Lung (tissue), 12 donors: ENCODE data around the gene PDLIM3. TPM values are rescaled to one million over a fixed set of nuclear protein-coding genes. Genes with fewer than 3 reads are reported as not detected.
"Not testable (repeated sequence)": the region's sequence is repeated elsewhere in the genome, so short reads cannot be mapped to it uniquely, and the experiment has no call there.

Experiments
- ATAC-seq: fragments of 200-7000 bp; cut with Tn5 transposase; one replicate; pipeline ENCODE4 v1.9.1; 2020; ENCODE audit warnings: moderate number of reproducible peaks; ENCODE audit not compliant: insufficient read depth, low FRiP score
- DNase-seq, 3 donors: peaks; one replicate each; pipeline ENCODE4 v3.0.0-alpha.2; 2013 to 2017
- H3K27ac ChIP-seq, 2 donors: one replicate each; pipeline ENCODE4 v1.5.1; 2013; ENCODE audit warnings: mild to moderate bottlenecking in 2 of 2, moderate library complexity in 2 of 2, control low read depth in 1 of 2, inconsistent platforms in 1 of 2, low read depth in 1 of 2, low read length in 1 of 2
- H3K27me3 ChIP-seq, 3 donors: one replicate each; pipeline ENCODE4 v1.5.1; 2013; ENCODE audit warnings: low read length in 2 of 3; ENCODE audit not compliant: control insufficient read depth in 3 of 3, insufficient read depth in 3 of 3
- H3K36me3 ChIP-seq, 4 donors: one replicate each; pipeline ENCODE4 v1.5.1; 2013; ENCODE audit warnings: low read length in 4 of 4, mild to moderate bottlenecking in 1 of 4, moderate library complexity in 1 of 4; ENCODE audit not compliant: control insufficient read depth in 4 of 4, insufficient read depth in 4 of 4
- H3K4me1 ChIP-seq, 5 donors: one replicate each; pipeline ENCODE4 v1.5.1; 2013; ENCODE audit warnings: low read length in 5 of 5, mild to moderate bottlenecking in 2 of 5, moderate library complexity in 1 of 5; ENCODE audit not compliant: control insufficient read depth in 5 of 5, insufficient read depth in 5 of 5
- H3K4me3 ChIP-seq: one replicate; pipeline ENCODE4 v1.5.1; 2013; ENCODE audit warnings: mild to moderate bottlenecking, control low read depth, moderate library complexity
- H3K9ac ChIP-seq, 2 donors: one replicate each; pipeline ENCODE4 v1.5.1; 2013; ENCODE audit warnings: low read length in 2 of 2, control low read depth in 1 of 2; ENCODE audit not compliant: insufficient read depth in 1 of 2
- H3K9me3 ChIP-seq, 4 donors: one replicate each; pipeline ENCODE4 v1.5.1; 2013; ENCODE audit warnings: low read length in 3 of 4, mild to moderate bottlenecking in 1 of 4, moderate library complexity in 1 of 4; ENCODE audit not compliant: control insufficient read depth in 4 of 4, insufficient read depth in 3 of 4
- CTCF ChIP-seq: IDR thresholded peaks from 2 replicates; pipeline ENCODE4 v1.5.1; 2012; ENCODE audit warnings: mild to moderate bottlenecking; ENCODE audit errors: control extremely low read depth, extremely low read depth
- WGBS, 2 donors: extraction: QIAGEN DNeasy Blood & Tissue Kit; methylation state at CpG; one replicate each; pipeline ENCODE4 v1.1.7; 2013; 5-methylcytosine and 5-hydroxymethylcytosine counted together
- polyA plus RNA-seq, 2 donors: library from polyadenylated mRNA; stranded (reverse); fragments of 200-250 nt; gene quantifications; one replicate each; pipeline ENCODE4 v1.2.1, GENCODE V29; 2013
- total RNA-seq, 2 donors: library from RNA; depleted of rRNA in 1 of 2; stranded (reverse); fragments of >200 nt in 1 of 2; gene quantifications; one replicate each; pipeline ENCODE4 v1.2.1, GENCODE V29; 2014 to 2021
- donor health status: control.
- donor health status: control.
- donor health status: Bipolar disorder and iron deficiency.
- donor health status: healthy.
- donor health status: DM: yes; HTN: yes; CAD: no.

Gene PDLIM3
- total and polyA plus RNA-seq, 4 donors, result 21.5 to 58.1 (median 33.9) TPM

GRCh38 chr4:185532293-185532692, 3.0 kb downstream of the PDLIM3 start:
- Histone ChIP-seq H3K27me3 (peaks cover 0 to 16% (median 4%) of the 10 kb centered on the region in 3 donors), H3K4me3 (no peak overlapping the region), H3K27ac (peak overlapping the region in 1 of 2 donors; percentile 35), H3K9me3 (no peaks in the 10 kb centered on the region), H3K36me3 (peaks cover 0 to 3% (median 0%) of the 10 kb centered on the region in 4 donors), H3K9ac (no peak overlapping the region), H3K4me1 (peaks cover 0 to 11% (median 2%) of the 10 kb centered on the region in 5 donors)
- no peak for TF ChIP-seq CTCF
- no peak for ATAC-seq
- WGBS, 2 donors, result 84 to 90% methylated on average over 7 of the region's 7 CpGs
- DNase-seq, result no peak

GRCh38 chr4:185531654-185532053, 3.7 kb downstream of the PDLIM3 start:
- not testable (repeated sequence) for H3K9ac ChIP-seq, DNase-seq, ATAC-seq, H3K4me3 ChIP-seq, H3K36me3 ChIP-seq, H3K9me3 ChIP-seq
- Histone ChIP-seq H3K4me1 (peaks cover 0 to 11% (median 2%) of the 10 kb centered on the region in 5 donors), H3K27me3 (peaks cover 0 to 12% (median 4%) of the 10 kb centered on the region in 3 donors), H3K27ac (peak overlapping the region in 1 of 2 donors; percentile 4)
- WGBS, 2 donors, result 94 to 96% methylated on average over 11 of the region's 11 CpGs

- DNase-seq, result no peak
- H3K4me1 ChIP-seq, result peaks cover 0 to 3% (median 1%) of the 10 kb centered on the region in 5 donors
- no peak for ATAC-seq
- peaks cover 0 to 7% (median 0%) of the 10 kb centered on the region in 4 donors for H3K9me3 ChIP-seq
- H3K9ac ChIP-seq, result no peak overlapping the region
- 79 to 84% methylated on average over 8 of the region's 8 CpGs for WGBS, 2 donors
- H3K4me3 ChIP-seq, result no peak overlapping the region
- TF ChIP-seq CTCF, result no peak
- H3K36me3 ChIP-seq, result peaks cover 0 to 3% (median 0%) of the 10 kb centered on the region in 4 donors
- peaks cover 0 to 4% (median 0%) of the 10 kb centered on the region in 3 donors for H3K27me3 ChIP-seq
- H3K27ac ChIP-seq, result no peak overlapping the region
Observed at GRCh38 chr4:185529413-185529812, 5.9 kb downstream of the PDLIM3 start.

GRCh38 chr4:185524888-185525863, 10.1 kb downstream of the PDLIM3 start:
- no peak for TF ChIP-seq CTCF
- WGBS, 2 donors, result 87 to 92% methylated on average over 5 of the region's 5 CpGs
- Histone ChIP-seq H3K9ac (no peak overlapping the region), H3K9me3 (peaks cover 0 to 7% (median 0%) of the 10 kb centered on the region in 4 donors), H3K36me3 (peaks cover 0 to 17% (median 0%) of the 10 kb centered on the region in 4 donors), H3K27me3 (no peaks in the 10 kb centered on the region), H3K4me3 (no peak overlapping the region), H3K4me1 (peaks cover 0 to 3% (median under 1%) of the 10 kb centered on the region in 5 donors), H3K27ac (no peak overlapping the region)
- ATAC-seq (no peak), DNase-seq (no peak)
